GM23338 (cell line): ENCODE results near the gene GPC5. TPM values are rescaled to one million over a fixed set of nuclear protein-coding genes. Genes with fewer than 3 reads are reported as not detected.

Experiments used
- ATAC-seq: fragments of 200-7000 bp; cut with Tn5 transposase; 3 replicates; pipeline ENCODE4 v1.9.1; 2020
- DNase-seq: peaks from one replicate; pipeline ENCODE4 v3.0.0-alpha.2; 2015; ENCODE audit warnings: low spot score
- H2AFZ ChIP-seq: fragments of 200-600 bp; sonication (generic); 2 replicates; pipeline ENCODE4 v1.8.0; 2016; ENCODE audit warnings: antibody characterized with exemption, mild to moderate bottlenecking, moderate library complexity
- H3F3A ChIP-seq: fragments of 200-600 bp; sonication (generic); replicated peaks from 2 replicates; pipeline ENCODE4 v1.8.0; 2017; ENCODE audit warnings: antibody characterized with exemption, mixed run types, low read depth
- H3K27ac ChIP-seq: fragments of 200-600 bp; sonication (generic); 2 replicates; pipeline ENCODE4 v1.6.1; 2016; ENCODE audit warnings: low read depth
- H3K27me3 ChIP-seq: fragments of 200-600 bp; sonication (generic); 2 replicates; pipeline ENCODE4 v1.8.0; 2016; ENCODE audit warnings: mild to moderate bottlenecking, mixed run types, moderate library complexity; ENCODE audit not compliant: insufficient read depth
- H3K36me3 ChIP-seq: fragments of 200-600 bp; sonication (generic); 2 replicates; pipeline ENCODE4 v1.8.0; 2016; ENCODE audit warnings: mild to moderate bottlenecking; ENCODE audit not compliant: insufficient read depth
- H3K4me1 ChIP-seq: fragments of 200-600 bp; sonication (generic); 2 replicates; pipeline ENCODE4 v1.8.0; 2016; ENCODE audit warnings: mild to moderate bottlenecking, moderate library complexity; ENCODE audit not compliant: insufficient read depth
- H3K4me2 ChIP-seq: fragments of 200-600 bp; sonication (generic); 2 replicates; pipeline ENCODE4 v1.7.1; 2017; ENCODE audit warnings: mixed run types
- H3K4me3 ChIP-seq: fragments of 200-600 bp; sonication (generic); 2 replicates; pipeline ENCODE4 v1.6.1; 2016; ENCODE audit warnings: mixed run types
- H3K79me2 ChIP-seq: fragments of 200-600 bp; sonication (generic); replicated peaks from 2 replicates; pipeline ENCODE4 v1.8.0; 2017; ENCODE audit warnings: mild to moderate bottlenecking; ENCODE audit not compliant: insufficient read depth
- H3K9me2 ChIP-seq: fragments of 200-600 bp; sonication (generic); 2 replicates; pipeline ENCODE4 v1.8.0; 2017; ENCODE audit not compliant: insufficient read depth
- H4K20me1 ChIP-seq: fragments of 200-600 bp; sonication (generic); replicated peaks from 2 replicates; pipeline ENCODE4 v1.8.0; 2017; ENCODE audit warnings: mild to moderate bottlenecking; ENCODE audit not compliant: insufficient read depth
- H3K27ac Mint-ChIP-seq: 2 replicates; pipeline ENCODE4 v1.8.0; 2020; ENCODE audit warnings: inconsistent platforms, mild to moderate bottlenecking, moderate library complexity, mixed read lengths
- H3K27me3 Mint-ChIP-seq: 3 replicates; pipeline ENCODE4 v1.8.0; 2022; ENCODE audit warnings: low read depth, mild to moderate bottlenecking, moderate library complexity, mixed read lengths, inconsistent platforms; ENCODE audit not compliant: insufficient read depth, poor library complexity
- H3K36me3 Mint-ChIP-seq: 3 replicates; pipeline ENCODE4 v1.8.0; 2021; ENCODE audit warnings: low read depth, mild to moderate bottlenecking, inconsistent platforms, moderate library complexity, mixed read lengths
- H3K4me1 Mint-ChIP-seq: 3 replicates; pipeline ENCODE4 v1.8.0; 2020; ENCODE audit warnings: mild to moderate bottlenecking, inconsistent platforms, mixed read lengths
- H3K4me3 Mint-ChIP-seq: 3 replicates; pipeline ENCODE4 v1.8.0; 2021; ENCODE audit warnings: moderate library complexity, mild to moderate bottlenecking, inconsistent platforms, mixed read lengths
- H3K9me3 Mint-ChIP-seq: 3 replicates; pipeline ENCODE4 v1.8.0; 2020; ENCODE audit warnings: moderate library complexity, mild to moderate bottlenecking, inconsistent platforms, mixed read lengths
- CREB1 ChIP-seq: fragments of 250-450 bp; sonication (Bioruptor Pico); IDR thresholded peaks from 2 replicates; pipeline ENCODE4 v1.5.0; 2020; ENCODE audit warnings: low read depth, mild to moderate bottlenecking, moderate library complexity
- EZH2 ChIP-seq: fragments of 200-600 bp; sonication (generic); IDR thresholded peaks from one replicate; pipeline ENCODE4 v1.8.0; 2017; ENCODE audit warnings: antibody characterized with exemption, mild to moderate bottlenecking, low read depth; ENCODE audit not compliant: unreplicated experiment
- EZH2phosphoT487 ChIP-seq: fragments of 200-600 bp; sonication (generic); IDR thresholded peaks from one replicate; pipeline ENCODE4 v1.8.1; 2018; ENCODE audit warnings: antibody characterized with exemption; ENCODE audit not compliant: unreplicated experiment
- JUNB ChIP-seq: IDR thresholded peaks from one replicate; pipeline ENCODE4 v1.6.1; 2016; ENCODE audit warnings: antibody characterized with exemption; ENCODE audit not compliant: unreplicated experiment
- NANOG ChIP-seq: IDR thresholded peaks from 2 replicates; pipeline ENCODE4 v1.6.1; 2016; ENCODE audit warnings: antibody characterized with exemption, borderline replicate concordance
- POLR2AphosphoS5 ChIP-seq: IDR thresholded peaks from 2 replicates; pipeline ENCODE4 v1.6.1; 2016; ENCODE audit warnings: antibody characterized with exemption, low read depth
- STAT1 ChIP-seq: IDR thresholded peaks from one replicate; pipeline ENCODE4 v1.6.1; 2016; ENCODE audit warnings: antibody characterized with exemption; ENCODE audit not compliant: unreplicated experiment
- ZNF114 ChIP-seq: fragments of 250-450 bp; sonication (Bioruptor Pico); IDR thresholded peaks from 2 replicates; pipeline ENCODE4 v1.5.0; 2020; ENCODE audit warnings: mild to moderate bottlenecking, moderate library complexity
- ZNF331 ChIP-seq: fragments of 250-450 bp; sonication (Bioruptor Pico); IDR thresholded peaks from 2 replicates; pipeline ENCODE4 v1.5.0; 2020; ENCODE audit warnings: low read depth, mild to moderate bottlenecking, moderate library complexity
- polyA plus RNA-seq: library from polyadenylated mRNA; unstranded; fragments of >200 nt; fragmentation: Nextera tagmentation; extraction: Ambion mirVana; gene quantifications from 2 replicates; pipeline ENCODE4 v1.2.1, GENCODE V29; 2016
- total RNA-seq: library from RNA; depleted of rRNA; stranded (reverse); fragments of >200 nt; shearing (Covaris generic); gene quantifications from 2 replicates; pipeline ENCODE4 v1.2.3, GENCODE V29; 2014
- TF ChIP-seq, protein P1 (sequence below): IDR thresholded peaks from 2 replicates; pipeline ENCODE4 v1.6.1; 2016; ENCODE audit warnings: antibody characterized with exemption
- TF ChIP-seq, protein P2 (sequence below): fragments of 250-450 bp; sonication (Bioruptor Pico); IDR thresholded peaks from 2 replicates; pipeline ENCODE4 v1.5.0; 2020; ENCODE audit warnings: mild to moderate bottlenecking, moderate library complexity
- TF ChIP-seq, protein P3 (sequence below): IDR thresholded peaks from one replicate; pipeline ENCODE4 v1.6.1; 2018; ENCODE audit warnings: antibody characterized with exemption; ENCODE audit not compliant: unreplicated experiment
- TF ChIP-seq, protein P4 (sequence below), 2 experiments: fragments of 200-600 bp in 1 of 2; sonication (generic) in 1 of 2; conservative IDR thresholded peaks; 2 replicates each; pipeline versions ENCODE4 v1.5.1 to v1.6.1; 2016 to 2017; ENCODE audit warnings: antibody characterized with exemption in 2 of 2, low read depth in 2 of 2, mild to moderate bottlenecking in 2 of 2, moderate library complexity in 1 of 2

The GPC5 gene
- total and polyA plus RNA-seq, 2 experiments from 2014 or later: 0.95 to 1.1 TPM

DNA sequence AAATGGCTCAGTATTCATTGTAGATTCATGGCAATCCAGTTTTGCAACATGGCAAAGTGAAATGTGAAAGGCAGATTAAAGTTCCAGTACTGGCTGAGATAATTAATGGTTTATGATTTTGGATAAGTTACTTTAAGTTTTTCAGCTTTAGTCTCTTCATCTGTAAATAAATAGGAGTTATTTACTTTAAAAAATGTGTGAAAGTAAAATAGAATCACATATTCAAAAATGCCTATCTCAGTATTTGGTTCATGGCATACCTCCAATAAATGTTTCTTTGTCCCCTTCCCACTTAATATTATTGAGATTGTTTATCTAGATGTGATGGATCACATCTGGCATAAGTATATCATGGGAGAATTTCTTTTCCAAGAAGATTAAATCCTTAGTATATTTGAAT lies 426.0 kb downstream of the GPC5 start:
- Histone ChIP-seq H3K4me1 (no peaks in the 10 kb centered on the region), H3K4me2 (no peak overlapping the region), H4K20me1 (no peaks in the 10 kb centered on the region), H3F3A (no peaks in the 10 kb centered on the region), H2AFZ (no peak overlapping the region), H3K4me3 (no peak overlapping the region), H3K79me2 (no peaks in the 10 kb centered on the region), H3K27ac (no peak overlapping the region), H3K9me2 (no peaks in the 10 kb centered on the region), H3K27me3 (no peaks in the 10 kb centered on the region), H3K36me3 (peaks cover 4% of the 10 kb centered on the region; the same call in 1 of the 2 replicates)
- peaks cover 4% of the 10 kb centered on the region; the same call in 2 of the 3 replicates for H3K36me3 Mint-ChIP-seq
- no peak overlapping the region for H3K27ac Mint-ChIP-seq
- no peak overlapping the region for H3K4me3 Mint-ChIP-seq
- no peaks in the 10 kb centered on the region for H3K27me3 Mint-ChIP-seq
- TF ChIP-seq ZNF331 (no peak), JUNB (no peak), CREB1 (CRISPR knock-in tag) (no peak), EZH2phosphoT487 (no peak), POLR2AphosphoS5 (no peak), NANOG (no peak), EZH2 (no peak), ZNF114 (CRISPR knock-in tag) (no peak), STAT1 (no peak)
- TF ChIP-seq, protein P1, sequence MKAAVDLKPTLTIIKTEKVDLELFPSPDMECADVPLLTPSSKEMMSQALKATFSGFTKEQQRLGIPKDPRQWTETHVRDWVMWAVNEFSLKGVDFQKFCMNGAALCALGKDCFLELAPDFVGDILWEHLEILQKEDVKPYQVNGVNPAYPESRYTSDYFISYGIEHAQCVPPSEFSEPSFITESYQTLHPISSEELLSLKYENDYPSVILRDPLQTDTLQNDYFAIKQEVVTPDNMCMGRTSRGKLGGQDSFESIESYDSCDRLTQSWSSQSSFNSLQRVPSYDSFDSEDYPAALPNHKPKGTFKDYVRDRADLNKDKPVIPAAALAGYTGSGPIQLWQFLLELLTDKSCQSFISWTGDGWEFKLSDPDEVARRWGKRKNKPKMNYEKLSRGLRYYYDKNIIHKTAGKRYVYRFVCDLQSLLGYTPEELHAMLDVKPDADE: no peak
- TF ChIP-seq, protein P2, sequence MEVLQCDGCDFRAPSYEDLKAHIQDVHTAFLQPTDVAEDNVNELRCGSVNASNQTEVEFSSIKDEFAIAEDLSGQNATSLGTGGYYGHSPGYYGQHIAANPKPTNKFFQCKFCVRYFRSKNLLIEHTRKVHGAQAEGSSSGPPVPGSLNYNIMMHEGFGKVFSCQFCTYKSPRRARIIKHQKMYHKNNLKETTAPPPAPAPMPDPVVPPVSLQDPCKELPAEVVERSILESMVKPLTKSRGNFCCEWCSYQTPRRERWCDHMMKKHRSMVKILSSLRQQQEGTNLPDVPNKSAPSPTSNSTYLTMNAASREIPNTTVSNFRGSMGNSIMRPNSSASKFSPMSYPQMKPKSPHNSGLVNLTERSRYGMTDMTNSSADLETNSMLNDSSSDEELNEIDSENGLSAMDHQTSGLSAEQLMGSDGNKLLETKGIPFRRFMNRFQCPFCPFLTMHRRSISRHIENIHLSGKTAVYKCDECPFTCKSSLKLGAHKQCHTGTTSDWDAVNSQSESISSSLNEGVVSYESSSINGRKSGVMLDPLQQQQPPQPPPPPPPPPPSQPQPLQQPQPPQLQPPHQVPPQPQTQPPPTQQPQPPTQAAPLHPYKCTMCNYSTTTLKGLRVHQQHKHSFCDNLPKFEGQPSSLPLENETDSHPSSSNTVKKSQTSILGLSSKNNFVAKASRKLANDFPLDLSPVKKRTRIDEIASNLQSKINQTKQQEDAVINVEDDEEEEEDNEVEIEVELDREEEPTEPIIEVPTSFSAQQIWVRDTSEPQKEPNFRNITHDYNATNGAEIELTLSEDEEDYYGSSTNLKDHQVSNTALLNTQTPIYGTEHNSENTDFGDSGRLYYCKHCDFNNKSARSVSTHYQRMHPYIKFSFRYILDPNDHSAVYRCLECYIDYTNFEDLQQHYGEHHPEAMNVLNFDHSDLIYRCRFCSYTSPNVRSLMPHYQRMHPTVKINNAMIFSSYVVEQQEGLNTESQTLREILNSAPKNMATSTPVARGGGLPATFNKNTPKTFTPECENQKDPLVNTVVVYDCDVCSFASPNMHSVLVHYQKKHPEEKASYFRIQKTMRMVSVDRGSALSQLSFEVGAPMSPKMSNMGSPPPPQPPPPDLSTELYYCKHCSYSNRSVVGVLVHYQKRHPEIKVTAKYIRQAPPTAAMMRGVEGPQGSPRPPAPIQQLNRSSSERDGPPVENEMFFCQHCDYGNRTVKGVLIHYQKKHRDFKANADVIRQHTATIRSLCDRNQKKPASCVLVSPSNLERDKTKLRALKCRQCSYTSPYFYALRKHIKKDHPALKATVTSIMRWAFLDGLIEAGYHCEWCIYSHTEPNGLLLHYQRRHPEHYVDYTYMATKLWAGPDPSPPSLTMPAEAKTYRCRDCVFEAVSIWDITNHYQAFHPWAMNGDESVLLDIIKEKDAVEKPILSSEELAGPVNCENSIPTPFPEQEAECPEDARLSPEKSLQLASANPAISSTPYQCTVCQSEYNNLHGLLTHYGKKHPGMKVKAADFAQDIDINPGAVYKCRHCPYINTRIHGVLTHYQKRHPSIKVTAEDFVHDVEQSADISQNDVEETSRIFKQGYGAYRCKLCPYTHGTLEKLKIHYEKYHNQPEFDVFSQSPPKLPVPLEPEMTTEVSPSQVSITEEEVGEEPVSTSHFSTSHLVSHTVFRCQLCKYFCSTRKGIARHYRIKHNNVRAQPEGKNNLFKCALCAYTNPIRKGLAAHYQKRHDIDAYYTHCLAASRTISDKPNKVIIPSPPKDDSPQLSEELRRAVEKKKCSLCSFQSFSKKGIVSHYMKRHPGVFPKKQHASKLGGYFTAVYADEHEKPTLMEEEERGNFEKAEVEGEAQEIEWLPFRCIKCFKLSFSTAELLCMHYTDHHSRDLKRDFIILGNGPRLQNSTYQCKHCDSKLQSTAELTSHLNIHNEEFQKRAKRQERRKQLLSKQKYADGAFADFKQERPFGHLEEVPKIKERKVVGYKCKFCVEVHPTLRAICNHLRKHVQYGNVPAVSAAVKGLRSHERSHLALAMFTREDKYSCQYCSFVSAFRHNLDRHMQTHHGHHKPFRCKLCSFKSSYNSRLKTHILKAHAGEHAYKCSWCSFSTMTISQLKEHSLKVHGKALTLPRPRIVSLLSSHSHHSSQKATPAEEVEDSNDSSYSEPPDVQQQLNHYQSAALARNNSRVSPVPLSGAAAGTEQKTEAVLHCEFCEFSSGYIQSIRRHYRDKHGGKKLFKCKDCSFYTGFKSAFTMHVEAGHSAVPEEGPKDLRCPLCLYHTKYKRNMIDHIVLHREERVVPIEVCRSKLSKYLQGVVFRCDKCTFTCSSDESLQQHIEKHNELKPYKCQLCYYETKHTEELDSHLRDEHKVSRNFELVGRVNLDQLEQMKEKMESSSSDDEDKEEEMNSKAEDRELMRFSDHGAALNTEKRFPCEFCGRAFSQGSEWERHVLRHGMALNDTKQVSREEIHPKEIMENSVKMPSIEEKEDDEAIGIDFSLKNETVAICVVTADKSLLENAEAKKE (CRISPR knock-in tag): no peak
- TF ChIP-seq, protein P3, sequence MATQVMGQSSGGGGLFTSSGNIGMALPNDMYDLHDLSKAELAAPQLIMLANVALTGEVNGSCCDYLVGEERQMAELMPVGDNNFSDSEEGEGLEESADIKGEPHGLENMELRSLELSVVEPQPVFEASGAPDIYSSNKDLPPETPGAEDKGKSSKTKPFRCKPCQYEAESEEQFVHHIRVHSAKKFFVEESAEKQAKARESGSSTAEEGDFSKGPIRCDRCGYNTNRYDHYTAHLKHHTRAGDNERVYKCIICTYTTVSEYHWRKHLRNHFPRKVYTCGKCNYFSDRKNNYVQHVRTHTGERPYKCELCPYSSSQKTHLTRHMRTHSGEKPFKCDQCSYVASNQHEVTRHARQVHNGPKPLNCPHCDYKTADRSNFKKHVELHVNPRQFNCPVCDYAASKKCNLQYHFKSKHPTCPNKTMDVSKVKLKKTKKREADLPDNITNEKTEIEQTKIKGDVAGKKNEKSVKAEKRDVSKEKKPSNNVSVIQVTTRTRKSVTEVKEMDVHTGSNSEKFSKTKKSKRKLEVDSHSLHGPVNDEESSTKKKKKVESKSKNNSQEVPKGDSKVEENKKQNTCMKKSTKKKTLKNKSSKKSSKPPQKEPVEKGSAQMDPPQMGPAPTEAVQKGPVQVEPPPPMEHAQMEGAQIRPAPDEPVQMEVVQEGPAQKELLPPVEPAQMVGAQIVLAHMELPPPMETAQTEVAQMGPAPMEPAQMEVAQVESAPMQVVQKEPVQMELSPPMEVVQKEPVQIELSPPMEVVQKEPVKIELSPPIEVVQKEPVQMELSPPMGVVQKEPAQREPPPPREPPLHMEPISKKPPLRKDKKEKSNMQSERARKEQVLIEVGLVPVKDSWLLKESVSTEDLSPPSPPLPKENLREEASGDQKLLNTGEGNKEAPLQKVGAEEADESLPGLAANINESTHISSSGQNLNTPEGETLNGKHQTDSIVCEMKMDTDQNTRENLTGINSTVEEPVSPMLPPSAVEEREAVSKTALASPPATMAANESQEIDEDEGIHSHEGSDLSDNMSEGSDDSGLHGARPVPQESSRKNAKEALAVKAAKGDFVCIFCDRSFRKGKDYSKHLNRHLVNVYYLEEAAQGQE: no peak
- TF ChIP-seq, protein P4, sequence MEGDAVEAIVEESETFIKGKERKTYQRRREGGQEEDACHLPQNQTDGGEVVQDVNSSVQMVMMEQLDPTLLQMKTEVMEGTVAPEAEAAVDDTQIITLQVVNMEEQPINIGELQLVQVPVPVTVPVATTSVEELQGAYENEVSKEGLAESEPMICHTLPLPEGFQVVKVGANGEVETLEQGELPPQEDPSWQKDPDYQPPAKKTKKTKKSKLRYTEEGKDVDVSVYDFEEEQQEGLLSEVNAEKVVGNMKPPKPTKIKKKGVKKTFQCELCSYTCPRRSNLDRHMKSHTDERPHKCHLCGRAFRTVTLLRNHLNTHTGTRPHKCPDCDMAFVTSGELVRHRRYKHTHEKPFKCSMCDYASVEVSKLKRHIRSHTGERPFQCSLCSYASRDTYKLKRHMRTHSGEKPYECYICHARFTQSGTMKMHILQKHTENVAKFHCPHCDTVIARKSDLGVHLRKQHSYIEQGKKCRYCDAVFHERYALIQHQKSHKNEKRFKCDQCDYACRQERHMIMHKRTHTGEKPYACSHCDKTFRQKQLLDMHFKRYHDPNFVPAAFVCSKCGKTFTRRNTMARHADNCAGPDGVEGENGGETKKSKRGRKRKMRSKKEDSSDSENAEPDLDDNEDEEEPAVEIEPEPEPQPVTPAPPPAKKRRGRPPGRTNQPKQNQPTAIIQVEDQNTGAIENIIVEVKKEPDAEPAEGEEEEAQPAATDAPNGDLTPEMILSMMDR (conservative IDR thresholded peaks at IDR 0.05; ENCODE audit: low read depth in 2 of 2): no peak
- H3K4me1 Mint-ChIP-seq: peaks cover 1% of the 10 kb centered on the region; the same call in 2 of the 3 replicates
- DNase-seq (no peak), ATAC-seq (no peak)
- peaks cover 10% of the 10 kb centered on the region for H3K9me3 Mint-ChIP-seq
